ENCODE results near the gene COA3. TPM values are rescaled to one million over a fixed set of nuclear protein-coding genes. Genes with fewer than 3 reads are reported as not detected.

Gene COA3
- 100 to 1,000 TPM; 162 to 221 (median 186) TPM for polyA plus RNA-seq

- DNase-seq, result peak; percentile 65 to 69 (median 67)
- Mint-ChIP-seq H3K4me1 (peaks cover 19 to 27% of the 10 kb centered on the region in 2 donors), H3K27me3 (ENCODE audit: low read depth in 3 of 3) (peaks cover 2 to 6% (median 5%) of the 10 kb centered on the region in 3 donors), H3K36me3 (peaks cover 0 to 10% (median 3%) of the 10 kb centered on the region in 3 donors), H3K27ac (peak within 1 kb of the TSS; percentile 56 to 91 (median 82)), H3K9me3 (no peaks in the 10 kb centered on the region), H3K4me3 (peak within 1 kb of the TSS; percentile 93 to 98 (median 95))
These were observed at the start of gene COA3, which contains the start of gene CNTD1 for GRCh38 chr17:42798383-42799380. COA3 (minus strand) TSS chr17:42798704; CDS start chr17:42798681, 23 bp downstream. CNTD1 (plus strand) TSS chr17:42798861; CDS start chr17:42799068, 207 bp downstream.

GRCh38 chr17:42848093-42848492 is 49.6 kb upstream of the COA3 start:
- H3K9me3 Mint-ChIP-seq, result no peaks in the 10 kb centered on the region
- H3K36me3 Mint-ChIP-seq, result peaks cover 0 to 13% (median 2%) of the 10 kb centered on the region in 3 donors
- peaks cover 0 to 2% (median under 1%) of the 10 kb centered on the region in 3 donors for H3K27me3 Mint-ChIP-seq (ENCODE audit: low read depth in 3 of 3)
- H3K27ac Mint-ChIP-seq, result no peak overlapping the region
- H3K4me1 Mint-ChIP-seq, result peaks cover 8 to 22% of the 10 kb centered on the region in 2 donors
- DNase-seq, result no peak
- no peak overlapping the region for H3K4me3 Mint-ChIP-seq

GRCh38 chr17:42846594-42847280 is 48.2 kb upstream of the COA3 start:
- H3K36me3 Mint-ChIP-seq, result peaks cover 0 to 22% (median 16%) of the 10 kb centered on the region in 3 donors
- H3K27ac Mint-ChIP-seq, result peak overlapping the region in 3 of 6 donors; percentile 6 to 48 (median 43)
- no peak overlapping the region for H3K4me3 Mint-ChIP-seq
- no peaks in the 10 kb centered on the region for H3K9me3 Mint-ChIP-seq
- DNase-seq, result no peak
- peaks cover 8 to 22% of the 10 kb centered on the region in 2 donors for H3K4me1 Mint-ChIP-seq
- H3K27me3 Mint-ChIP-seq (ENCODE audit: low read depth in 3 of 3), result no peaks in the 10 kb centered on the region

- Mint-ChIP-seq H3K27ac (peak overlapping the region in 3 of 6 donors; percentile 6 to 28 (median 6)), H3K36me3 (peaks cover 0 to 26% (median 20%) of the 10 kb centered on the region in 3 donors), H3K27me3 (ENCODE audit: low read depth in 3 of 3) (no peaks in the 10 kb centered on the region), H3K9me3 (no peaks in the 10 kb centered on the region), H3K4me3 (no peak overlapping the region), H3K4me1 (peaks cover 8 to 22% of the 10 kb centered on the region in 2 donors)
- no peak for DNase-seq
These were observed 47.6 kb upstream of the COA3 start for GRCh38 chr17:42845918-42846593.

- peaks cover 8 to 22% of the 10 kb centered on the region in 2 donors for H3K4me1 Mint-ChIP-seq
- DNase-seq, result no peak
- H3K36me3 Mint-ChIP-seq, result peaks cover 0 to 26% (median 20%) of the 10 kb centered on the region in 3 donors
- H3K4me3 Mint-ChIP-seq, result no peak overlapping the region
- peak overlapping the region in 2 of 6 donors; percentile 24 to 45 for H3K27ac Mint-ChIP-seq
- no peaks in the 10 kb centered on the region for H3K27me3 Mint-ChIP-seq (ENCODE audit: low read depth in 3 of 3)
- no peaks in the 10 kb centered on the region for H3K9me3 Mint-ChIP-seq
These were observed 47.0 kb upstream of the COA3 start for GRCh38 chr17:42845556-42845917.

- no peak for DNase-seq
- Mint-ChIP-seq H3K4me3 (no peak overlapping the region), H3K27ac (peak overlapping the region in 2 of 6 donors; percentile 24 to 45), H3K4me1 (peaks cover 8 to 22% of the 10 kb centered on the region in 2 donors), H3K9me3 (no peaks in the 10 kb centered on the region), H3K27me3 (ENCODE audit: low read depth in 3 of 3) (no peaks in the 10 kb centered on the region), H3K36me3 (peaks cover 0 to 26% (median 20%) of the 10 kb centered on the region in 3 donors)
These were observed 46.5 kb upstream of the COA3 start for GRCh38 chr17:42844761-42845555.

- no peak for DNase-seq
- Mint-ChIP-seq H3K36me3 (peaks cover 3 to 29% (median 23%) of the 10 kb centered on the region in 3 donors), H3K9me3 (no peaks in the 10 kb centered on the region), H3K27ac (peak within 1 kb of the TSS in 3 of 6 donors; percentile 24 to 45 (median 34)), H3K4me1 (peaks cover 8 to 22% of the 10 kb centered on the region in 2 donors), H3K4me3 (no peak within 1 kb of the TSS), H3K27me3 (ENCODE audit: low read depth in 3 of 3) (no peaks in the 10 kb centered on the region)
These were observed 45.8 kb upstream of the COA3 start, which contains the start of gene AOC2 for GRCh38 chr17:42844271-42844670. AOC2 (plus strand) TSS chr17:42844580; CDS start chr17:42844627, 47 bp downstream.

- Mint-ChIP-seq H3K27ac (no peak overlapping the region), H3K4me3 (no peak overlapping the region), H3K9me3 (no peaks in the 10 kb centered on the region), H3K27me3 (ENCODE audit: low read depth in 3 of 3) (no peaks in the 10 kb centered on the region), H3K4me1 (peaks cover 8 to 22% of the 10 kb centered on the region in 2 donors), H3K36me3 (peaks cover 8 to 37% (median 31%) of the 10 kb centered on the region in 3 donors)
- DNase-seq, result peak in 1 of 3 donors; percentile 12
These were observed 44.9 kb upstream of the COA3 start for GRCh38 chr17:42843358-42843934.

GRCh38 chr17:42841975-42842685 is 43.6 kb upstream of the COA3 start:
- no peak for DNase-seq
- no peak overlapping the region for H3K4me3 Mint-ChIP-seq
- no peak overlapping the region for H3K27ac Mint-ChIP-seq
- peaks cover 14 to 48% (median 35%) of the 10 kb centered on the region in 3 donors for H3K36me3 Mint-ChIP-seq
- H3K4me1 Mint-ChIP-seq, result peaks cover 8 to 19% of the 10 kb centered on the region in 2 donors
- H3K9me3 Mint-ChIP-seq, result no peaks in the 10 kb centered on the region
- no peaks in the 10 kb centered on the region for H3K27me3 Mint-ChIP-seq (ENCODE audit: low read depth in 3 of 3)

- H3K4me3 Mint-ChIP-seq, result no peak overlapping the region
- DNase-seq, result no peak
- H3K9me3 Mint-ChIP-seq, result no peaks in the 10 kb centered on the region
- no peak overlapping the region for H3K27ac Mint-ChIP-seq
- peaks cover 0 to 11% (median 7%) of the 10 kb centered on the region in 3 donors for H3K27me3 Mint-ChIP-seq (ENCODE audit: low read depth in 3 of 3)
- peaks cover 14 to 22% (median 15%) of the 10 kb centered on the region in 3 donors for H3K36me3 Mint-ChIP-seq
- peaks cover 23 to 24% of the 10 kb centered on the region in 2 donors for H3K4me1 Mint-ChIP-seq
These were observed 37.2 kb upstream of the COA3 start for GRCh38 chr17:42835732-42836131.

GRCh38 chr17:42833767-42834422 is 35.4 kb upstream of the COA3 start:
- no peak for DNase-seq
- peaks cover 0 to 13% (median 7%) of the 10 kb centered on the region in 3 donors for H3K27me3 Mint-ChIP-seq (ENCODE audit: low read depth in 3 of 3)
- peaks cover 23 to 24% of the 10 kb centered on the region in 2 donors for H3K4me1 Mint-ChIP-seq
- H3K36me3 Mint-ChIP-seq, result peaks cover 7 to 15% (median 8%) of the 10 kb centered on the region in 3 donors
- peak overlapping the region; percentile 98 to 99 (median 98) for H3K27ac Mint-ChIP-seq
- H3K4me3 Mint-ChIP-seq, result peak overlapping the region; percentile 94 to 98 (median 97)
- no peaks in the 10 kb centered on the region for H3K9me3 Mint-ChIP-seq

All from immature natural killer cell (primary cell).